GM19099 (cell line): ENCODE measurements around the gene CENPW.

ENCODE experiments used
- POLR2A ChIP-seq: IDR thresholded peaks from 3 replicates; pipeline ENCODE4 v1.6.1; 2011; ENCODE audit warnings: low read depth; ENCODE audit not compliant: insufficient read length; ENCODE audit errors: extremely low read depth

Gene CENPW

GRCh38 chr6:126352514-126352913 is 12.6 kb downstream of the CENPW start:
- TF ChIP-seq POLR2A = no peak

- no peak for TF ChIP-seq POLR2A
Measured at GRCh38 chr6:126356526-126356925, 16.6 kb downstream of the CENPW start.

GRCh38 chr6:126359936-126360537 is 20.1 kb downstream of the CENPW start:
- TF ChIP-seq POLR2A = no peak

GRCh38 chr6:126361832-126362440 is 22.0 kb downstream of the CENPW start:
- TF ChIP-seq POLR2A = no peak

- no peak for TF ChIP-seq POLR2A
Measured at GRCh38 chr6:126367849-126368248, 27.9 kb downstream of the CENPW start.

GRCh38 chr6:126372626-126373025 is 32.7 kb downstream of the CENPW start:
- no peak for TF ChIP-seq POLR2A

- no peak for TF ChIP-seq POLR2A
Measured at GRCh38 chr6:126373344-126373743, 33.4 kb downstream of the CENPW start.

- no peak for TF ChIP-seq POLR2A
Measured at GRCh38 chr6:126374372-126374771, 34.5 kb downstream of the CENPW start.

GRCh38 chr6:126376682-126377081 is 36.8 kb downstream of the CENPW start:
- no peak for TF ChIP-seq POLR2A

- no peak for TF ChIP-seq POLR2A
Measured at GRCh38 chr6:126377594-126378153, 37.8 kb downstream of the CENPW start.

- no peak for TF ChIP-seq POLR2A
Measured at GRCh38 chr6:126380072-126380583, 40.2 kb downstream of the CENPW start.

- no peak for TF ChIP-seq POLR2A
Measured at GRCh38 chr6:126381498-126381897, 41.6 kb downstream of the CENPW start.

GRCh38 chr6:126383203-126383602 is 43.3 kb downstream of the CENPW start:
- TF ChIP-seq POLR2A = no peak

- no peak for TF ChIP-seq POLR2A
Measured at GRCh38 chr6:126385536-126385935, 45.6 kb downstream of the CENPW start.

- TF ChIP-seq POLR2A = no peak
Measured at GRCh38 chr6:126388104-126388598, 48.2 kb downstream of the CENPW start.

GRCh38 chr6:126396131-126396530 is 56.2 kb downstream of the CENPW start:
- TF ChIP-seq POLR2A = no peak
